SK-MEL-5 (cell line): Measurements from ENCODE around the gene ERGIC3. TPM values are rescaled to one million over a fixed set of nuclear protein-coding genes. Genes with fewer than 3 reads are reported as not detected.
A peak's percentile ranks its signal among the peaks of the same experiment; 100 is the strongest.
"Not testable (repeated sequence)": the region's sequence is repeated elsewhere in the genome, so short reads cannot be mapped to it uniquely, and the experiment has no call there.

Source experiments
- DNase-seq: peaks from one replicate; pipeline ENCODE4 v3.0.0-alpha.2; 2016; ENCODE audit warnings: low read depth, low spot score
- in situ Hi-C: cut with HindIII; loops from 2 replicates; pipeline ENCODE4 v1.10.0; 2016; ENCODE audit warnings: low sequenced_read_pairs, high pct_unique_total_duplicates, low pct_unique_long_range_greater_than_20kb
- total RNA-seq: library from RNA; depleted of rRNA; stranded (reverse); fragments of >200 nt; shearing (Covaris generic); gene quantifications from 2 replicates; pipeline ENCODE4 v1.2.3, GENCODE V29; 2014

ERGIC3 gene
- total RNA-seq, 1 experiment from 2014 or later = 383 TPM

DNA sequence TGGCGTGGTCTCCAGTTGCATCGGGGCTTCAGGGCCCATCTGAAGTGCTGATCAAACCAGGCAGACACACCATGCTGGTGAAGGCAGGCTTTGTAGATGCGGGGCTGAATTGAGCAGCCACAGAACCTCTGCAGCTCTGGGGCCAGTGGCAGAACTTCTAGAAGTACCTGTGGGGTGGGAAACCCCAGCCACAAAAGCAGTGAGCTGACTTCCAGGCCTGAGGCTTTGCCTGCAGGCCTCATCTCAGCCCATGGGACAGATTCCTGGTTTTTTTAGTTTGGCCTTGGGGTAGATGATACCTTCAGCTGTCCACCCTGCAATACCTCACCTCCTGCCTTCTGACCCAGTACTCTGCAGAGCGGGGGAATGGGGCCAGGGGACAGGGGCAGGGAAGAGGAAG, 26.5 kb upstream of the ERGIC3 start:
- in situ Hi-C loops = no loop called here
- DNase-seq = no peak

DNA sequence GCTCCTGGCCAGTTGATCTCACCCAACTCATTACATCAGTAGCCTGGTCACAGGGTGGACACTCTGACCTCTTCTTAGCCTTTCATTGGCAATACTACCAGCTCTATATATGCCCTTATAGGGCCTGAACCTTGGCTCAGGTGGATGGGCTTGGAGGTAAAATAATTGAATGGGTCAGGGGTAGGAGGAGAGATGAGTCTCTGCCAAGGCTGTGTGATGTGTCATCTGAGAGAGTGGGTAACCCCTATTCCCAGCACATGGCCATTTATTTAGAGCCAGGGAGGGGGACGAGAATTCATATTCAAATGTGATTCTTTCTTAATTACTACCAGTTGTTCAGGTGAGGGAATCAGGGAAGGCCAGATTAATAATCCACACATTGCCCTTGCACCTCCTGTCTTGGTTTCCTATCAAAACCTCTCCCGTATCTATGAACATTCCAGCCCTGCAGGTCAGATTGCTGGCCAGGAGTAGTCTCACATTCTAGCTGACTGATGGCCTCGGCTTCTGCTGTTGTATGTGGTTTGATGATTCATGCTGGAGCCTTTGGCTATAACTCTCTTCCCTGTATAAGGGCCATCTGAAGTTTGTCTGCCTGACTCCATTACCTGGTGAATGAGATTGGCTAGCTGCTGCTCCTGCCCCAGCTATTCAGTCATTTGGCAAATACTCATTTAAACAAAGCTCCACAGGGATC, 25.8 kb upstream of the ERGIC3 start:
- in situ Hi-C loops = no loop called here

DNA sequence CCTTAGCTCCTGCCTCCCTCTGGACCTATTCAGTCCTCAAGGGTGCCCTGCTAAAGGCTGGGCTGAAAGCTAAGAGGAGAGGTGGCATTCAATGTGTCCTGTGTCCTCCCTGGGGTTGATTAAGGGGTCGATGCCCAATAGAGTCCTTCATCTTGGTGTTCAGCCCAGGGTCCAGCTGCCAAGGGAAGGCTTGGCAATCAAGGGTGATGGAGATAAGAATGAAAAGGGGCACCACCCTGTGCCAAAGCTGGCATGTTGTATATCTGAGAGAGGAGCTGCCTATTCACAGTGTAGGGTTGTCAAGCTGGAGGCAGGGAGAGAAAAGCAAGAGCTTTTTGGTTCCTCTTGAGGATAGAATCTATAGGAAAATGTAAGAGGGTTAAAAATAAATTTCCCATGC, 24.8 kb upstream of the ERGIC3 start:
- in situ Hi-C loops = no loop called here
- DNase-seq = no peak

More for the DNA sequence above, 25.8 kb upstream of the ERGIC3 start:
- no peak for DNase-seq

DNA sequence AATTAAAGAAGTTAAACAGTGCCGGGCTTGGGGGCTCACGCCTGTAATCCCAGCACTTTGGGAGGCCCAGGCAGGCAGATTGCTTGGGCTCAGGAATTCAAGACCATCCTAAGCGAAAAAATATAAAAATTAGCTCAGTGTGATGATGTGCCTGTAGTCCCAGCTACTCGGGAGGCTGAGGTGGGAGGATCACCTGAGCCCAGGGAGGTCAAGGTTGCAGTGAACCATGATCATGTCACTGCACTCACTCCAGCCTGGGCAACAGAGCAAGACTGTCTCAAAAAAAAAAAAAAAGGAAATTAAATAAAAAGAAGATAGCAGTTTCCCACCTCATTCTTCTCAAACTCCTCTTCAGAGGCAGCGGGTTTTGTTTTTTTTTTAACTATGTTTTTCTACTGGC, 24.1 kb upstream of the ERGIC3 start:
- DNase-seq, in situ Hi-C loops: not testable (repeated sequence)

DNA sequence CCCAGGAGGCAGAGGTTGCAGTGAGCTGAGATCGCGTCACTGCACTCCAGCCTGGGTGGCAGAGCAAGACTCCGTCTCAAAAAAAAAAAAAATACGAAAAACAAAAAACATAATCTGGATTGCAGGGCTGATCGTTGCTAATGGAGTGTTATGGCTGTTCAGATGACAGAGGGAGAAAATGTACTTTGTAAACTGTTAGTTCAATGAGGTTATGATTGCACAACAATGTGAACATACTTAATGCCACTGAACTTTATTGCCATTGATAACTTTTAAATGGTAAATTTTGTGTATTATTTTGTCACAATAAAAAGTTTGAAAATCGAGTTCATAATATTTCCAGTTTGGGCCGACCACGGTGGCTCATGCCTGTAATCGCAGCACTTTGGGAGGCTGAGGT, 22.9 kb upstream of the ERGIC3 start:
- DNase-seq = no peak
- in situ Hi-C loops = no loop called here

DNA sequence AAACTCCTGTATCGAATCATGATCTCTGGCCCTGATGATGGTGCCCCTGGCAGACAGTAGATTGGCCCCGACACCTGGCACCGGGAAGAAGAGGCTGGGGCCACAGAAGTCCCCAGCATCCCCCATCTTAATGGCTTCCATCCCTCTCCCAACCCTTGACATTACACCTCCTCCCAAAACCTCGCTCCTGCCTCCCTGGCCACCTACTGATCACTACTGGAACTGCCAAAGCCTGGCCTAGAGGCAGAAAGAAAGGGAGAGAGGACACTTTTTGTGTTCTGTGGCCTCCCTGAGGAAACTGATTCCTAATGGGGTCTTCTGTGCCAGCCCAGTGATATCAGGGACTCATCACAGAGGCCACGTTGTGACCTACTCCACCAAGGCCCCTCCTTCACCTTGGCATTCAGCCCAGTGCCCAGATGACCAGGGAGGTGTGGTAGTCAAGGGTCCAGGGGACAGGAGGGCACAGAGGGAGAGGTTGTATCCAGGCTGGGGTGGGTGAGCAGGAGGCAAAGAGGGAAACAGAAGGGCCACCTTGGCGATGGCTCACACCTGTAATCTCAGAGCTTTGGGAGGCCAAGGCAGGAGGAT, 18.5 kb upstream of the ERGIC3 start:
- DNase-seq = peak; percentile 79
- in situ Hi-C loops = no loop called here

DNA sequence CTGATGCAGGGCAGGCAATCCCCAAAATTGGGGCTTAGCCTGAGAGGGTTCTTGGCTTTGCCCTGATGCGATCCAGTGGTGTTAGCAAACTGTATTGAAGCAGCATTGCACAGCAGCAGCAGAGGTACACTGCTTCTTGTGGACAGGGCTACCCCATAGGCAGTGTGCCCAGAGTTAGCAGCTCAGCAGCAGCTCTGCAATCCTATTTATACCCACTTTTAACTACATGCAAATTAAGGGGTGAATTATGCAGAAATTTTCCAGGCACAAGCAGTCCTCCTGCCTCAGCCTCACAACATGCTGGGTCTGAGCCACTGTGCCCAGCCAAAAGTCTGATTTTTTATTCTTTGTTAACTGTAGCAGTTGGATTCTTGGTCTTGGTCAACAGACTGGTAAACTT, 16.2 kb upstream of the ERGIC3 start:
- in situ Hi-C loops = no loop called here

DNA sequence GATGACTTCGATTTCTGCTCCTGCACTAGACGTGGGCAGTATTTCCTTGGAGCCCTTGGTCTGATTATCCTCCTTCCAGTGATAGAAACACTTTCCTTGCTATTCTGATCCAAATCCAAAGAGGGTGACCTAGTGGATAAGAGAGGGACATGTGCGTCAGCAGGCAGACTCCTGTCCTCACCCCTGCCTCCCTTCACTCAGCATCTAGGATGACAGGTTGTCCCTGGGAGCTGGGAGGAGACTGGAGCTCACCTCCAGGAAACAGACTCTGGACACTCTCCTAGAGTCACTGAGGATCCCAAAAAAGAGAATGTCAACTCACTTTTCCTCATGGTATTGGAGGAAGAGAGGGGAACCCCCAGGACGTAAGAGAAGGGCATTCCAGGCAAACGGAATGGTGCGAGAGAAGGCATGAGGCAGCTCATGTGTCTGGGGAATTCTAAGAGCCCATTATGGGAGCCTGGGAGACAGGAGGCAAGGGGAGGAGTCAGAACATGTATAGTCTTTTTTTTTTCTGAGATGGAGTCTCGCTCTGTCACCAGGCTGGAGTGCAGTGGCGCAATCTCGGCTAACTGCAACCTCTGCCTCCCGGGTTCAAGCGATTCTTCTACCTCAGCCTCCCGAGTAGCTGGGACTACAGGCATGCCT, 14.6 kb upstream of the ERGIC3 start:
- DNase-seq = peak; percentile 82
- in situ Hi-C loops = no loop called here

More for the DNA sequence above, 16.2 kb upstream of the ERGIC3 start:
- no peak for DNase-seq

DNA sequence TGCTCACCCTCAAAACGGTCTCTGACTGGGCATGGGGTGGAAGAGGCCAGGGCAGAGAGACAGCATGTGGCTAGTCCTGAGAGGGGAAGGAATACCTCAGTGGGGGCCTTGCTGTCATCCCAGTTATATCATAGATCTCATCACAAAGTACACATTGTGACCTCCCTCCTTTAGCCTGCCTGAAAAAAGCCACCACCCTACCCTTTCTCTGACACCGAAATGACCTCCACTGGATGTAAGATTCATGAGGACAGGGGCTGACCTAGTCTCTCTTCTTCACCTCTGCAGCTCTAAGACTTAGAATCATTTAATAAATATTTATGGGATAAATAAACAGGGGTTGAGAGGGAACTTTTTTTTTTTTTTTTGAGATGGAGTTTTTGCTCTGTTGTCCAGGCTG, 12.3 kb upstream of the ERGIC3 start, which contains the start of gene C20orf173:
TSS of gene C20orf173 (minus strand) at position 101 of the 400 bp plus-strand sequence. CDS start 279 bp downstream, outside the sequence.
- in situ Hi-C loops = no loop called here
- no peak for DNase-seq

DNA sequence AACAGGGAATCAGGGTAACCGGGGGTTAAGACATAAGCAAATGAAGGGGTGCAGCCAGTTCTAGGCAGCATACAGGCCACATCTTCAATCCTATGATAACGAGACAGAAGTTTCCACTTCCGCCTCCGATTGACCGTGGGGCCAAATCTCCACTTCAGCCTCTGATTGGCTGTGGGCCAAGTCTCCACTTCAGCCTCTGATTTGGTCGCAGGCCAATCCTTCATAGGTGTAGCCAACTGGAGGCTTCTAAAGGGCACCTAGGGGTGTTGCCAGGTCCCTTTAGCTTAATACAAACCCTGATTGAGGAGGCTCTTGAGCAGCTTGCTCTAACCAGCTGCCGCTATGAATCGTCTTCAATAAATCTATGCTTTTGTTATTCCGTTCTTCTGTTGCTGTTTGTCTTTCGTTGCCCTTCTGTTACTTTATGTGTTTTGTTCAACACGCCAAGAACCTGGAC, 2.1 kb upstream of the ERGIC3 start:
- no peak for DNase-seq
- in situ Hi-C loops = no loop called here

DNA sequence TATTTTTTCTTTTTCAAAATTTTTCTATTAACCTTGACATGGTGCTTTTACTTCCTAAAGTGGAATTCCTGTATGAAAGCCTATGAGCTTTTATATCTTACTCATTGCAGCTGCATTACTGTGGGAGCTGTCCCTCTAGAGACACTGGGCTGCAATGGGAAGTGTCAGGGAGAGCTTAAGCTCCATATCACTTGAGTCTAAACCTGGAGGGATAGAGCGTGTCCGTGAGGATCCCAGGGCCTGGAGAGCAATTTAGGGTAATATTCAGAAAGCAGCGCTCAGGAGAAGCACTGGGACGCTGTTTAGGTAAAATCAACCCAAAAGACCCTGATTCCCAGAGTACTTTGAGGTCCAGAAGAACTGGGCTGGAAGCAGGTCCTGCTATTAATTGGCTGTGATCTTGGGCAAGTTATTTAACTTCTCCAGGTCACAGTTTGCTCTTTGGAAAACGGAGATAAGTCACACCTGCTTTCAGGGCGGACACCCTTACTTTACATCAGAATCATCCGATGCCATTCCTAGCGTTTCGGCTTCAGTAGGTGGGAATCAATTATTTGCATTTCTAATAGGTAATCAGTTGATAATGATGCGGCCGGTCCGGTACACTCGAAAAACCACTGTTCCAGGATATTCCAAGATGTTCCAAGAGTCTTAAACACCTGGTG, 628 bp upstream of the ERGIC3 start:
- in situ Hi-C loops = no loop called here
- DNase-seq = no peak

DNA sequence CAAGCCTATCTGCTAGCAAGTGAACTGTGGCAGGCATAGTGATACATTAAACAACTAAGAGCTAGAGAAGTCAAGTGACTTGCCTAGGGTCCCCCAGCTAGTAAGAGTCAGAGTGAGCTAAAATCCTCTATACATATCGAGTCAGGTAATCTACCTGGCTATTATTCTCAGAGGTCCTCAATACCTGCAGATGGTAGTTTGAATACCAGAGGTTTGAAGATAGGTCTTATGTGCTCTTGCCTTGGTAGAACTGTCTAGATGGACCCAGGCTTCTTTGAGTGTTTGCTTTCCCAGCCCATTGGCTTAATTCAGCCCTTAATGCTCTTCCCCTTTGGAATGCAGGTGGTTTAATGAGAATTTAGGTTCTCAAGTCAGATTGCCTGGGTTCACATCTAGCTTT, 1.1 kb downstream of the ERGIC3 start:
- in situ Hi-C loops = no loop called here
- DNase-seq = no peak

DNA sequence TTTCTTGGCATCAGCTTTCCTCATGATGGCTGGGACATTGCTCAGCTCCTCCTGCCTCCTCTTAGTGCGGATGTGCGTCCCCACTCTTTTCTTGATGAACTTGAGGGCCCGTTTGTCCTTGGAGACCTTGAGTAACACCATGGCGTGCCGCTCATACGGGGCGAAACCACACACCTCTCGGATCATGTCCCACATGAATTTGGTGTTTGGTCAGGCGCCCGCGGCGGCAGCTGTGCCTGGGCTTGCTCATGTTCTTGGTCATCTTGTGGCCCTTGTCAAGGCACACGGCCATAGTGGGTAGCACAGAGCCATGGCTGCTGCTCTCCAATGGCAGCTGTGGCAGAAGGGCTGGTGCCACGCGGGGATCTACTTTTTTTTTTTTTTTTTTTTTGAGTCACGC, 2.6 kb downstream of the ERGIC3 start:
- in situ Hi-C loops = no loop called here
- no peak for DNase-seq

DNA sequence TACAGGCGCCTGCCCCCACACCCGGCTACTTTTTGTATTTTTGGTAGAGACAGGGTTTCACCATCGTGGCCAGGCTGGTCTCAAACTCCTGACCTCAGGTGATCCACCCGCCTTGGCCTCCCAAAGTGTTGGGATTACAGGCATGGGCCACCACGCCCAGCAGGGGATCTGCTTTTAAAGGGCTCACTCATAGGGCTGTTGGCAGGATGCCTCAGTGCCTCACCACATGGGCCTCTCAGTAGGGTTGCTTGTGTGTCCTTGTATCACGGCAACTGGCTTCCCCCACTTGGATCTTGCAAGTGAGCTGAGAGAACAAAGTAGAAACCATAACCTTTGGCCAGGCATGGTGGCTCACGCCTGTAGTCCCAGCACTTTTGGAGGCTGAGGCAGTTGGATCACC, 3.1 kb downstream of the ERGIC3 start:
- in situ Hi-C loops, DNase-seq: not testable (repeated sequence)

DNA sequence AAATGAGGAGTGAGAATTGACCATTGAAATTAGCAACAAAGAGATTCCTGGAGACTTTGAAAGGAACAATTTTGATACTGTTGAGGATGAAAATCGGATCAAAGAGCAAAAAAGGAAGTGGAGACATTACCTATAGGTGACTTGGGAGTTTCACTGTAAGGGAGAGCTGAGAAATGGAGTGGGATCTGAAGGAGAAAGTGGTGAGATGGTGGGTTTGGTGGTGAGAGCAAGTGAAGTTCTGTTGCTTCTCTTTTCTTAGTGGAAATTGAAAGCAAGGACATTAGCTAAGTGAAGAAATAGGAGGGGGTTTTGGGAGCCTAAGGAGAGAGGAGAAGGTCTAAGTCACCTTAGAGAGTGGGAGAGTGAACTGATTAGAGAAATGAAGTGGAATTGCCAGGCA, 4.2 kb downstream of the ERGIC3 start:
- DNase-seq = no peak
- in situ Hi-C loops = no loop called here

DNA sequence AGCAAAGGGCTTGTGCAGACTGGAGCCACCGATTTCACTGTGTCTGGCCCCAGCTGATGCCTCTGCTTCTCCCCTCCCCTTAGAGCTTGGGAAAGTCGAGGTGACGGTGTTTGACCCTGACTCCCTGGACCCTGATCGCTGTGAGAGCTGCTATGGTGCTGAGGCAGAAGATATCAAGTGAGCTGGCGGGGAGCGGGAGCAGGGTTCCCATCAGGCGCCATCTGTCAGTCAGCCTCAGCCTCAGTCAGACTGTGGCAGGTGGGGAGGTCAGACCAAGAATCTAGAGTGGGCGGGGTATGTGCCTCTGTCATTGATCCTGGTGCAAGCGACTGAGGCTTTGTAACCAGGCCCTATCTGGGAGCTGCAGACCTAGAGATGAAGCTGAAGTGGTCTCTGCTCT, 5.5 kb downstream of the ERGIC3 start:
- in situ Hi-C loops = no loop called here
- no peak for DNase-seq

DNA sequence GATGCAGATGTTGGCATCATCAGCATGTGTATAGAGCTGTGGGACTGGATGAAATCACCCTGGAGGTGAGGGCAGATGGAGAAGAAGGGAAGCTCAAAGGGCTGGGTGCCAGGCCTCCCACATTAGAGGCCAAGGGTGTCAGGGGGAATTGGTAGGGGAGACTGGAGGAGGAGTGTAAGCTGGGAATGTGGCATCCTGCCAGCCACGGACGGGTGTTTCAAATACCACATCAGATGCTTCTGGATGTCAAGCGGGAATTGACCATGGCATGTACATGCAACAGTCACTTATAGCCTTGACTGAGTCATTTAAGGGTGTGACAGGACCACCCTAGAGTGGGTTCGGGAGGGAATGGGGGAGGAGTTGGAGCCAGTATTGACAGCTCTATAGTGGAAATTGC, 9.6 kb downstream of the ERGIC3 start:
- no peak for DNase-seq
- in situ Hi-C loops = no loop called here

DNA sequence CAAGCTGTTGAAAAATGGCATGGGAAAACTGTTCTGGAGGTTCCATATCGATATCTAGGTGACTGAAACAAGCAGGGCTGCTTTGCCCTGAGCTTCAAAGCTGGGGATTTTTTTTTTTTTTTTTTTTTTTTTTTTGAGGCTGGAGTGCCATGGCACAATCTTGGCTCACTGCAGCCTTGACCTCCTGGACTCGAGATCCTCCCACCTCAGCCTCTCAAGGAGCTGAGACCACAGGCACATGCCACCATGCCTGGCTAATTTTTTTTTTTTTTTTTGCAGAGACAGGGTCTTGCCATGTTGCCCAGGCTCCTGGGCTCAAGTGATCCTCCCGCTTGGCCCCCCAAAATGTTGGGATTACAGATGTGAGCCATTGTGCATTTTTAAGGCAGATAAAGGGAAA, 11.0 kb downstream of the ERGIC3 start:
- no peak for DNase-seq
- in situ Hi-C loops = no loop called here
